ENCODE results near the gene PNPLA6. TPM values are rescaled to one million over a fixed set of nuclear protein-coding genes. Genes with fewer than 3 reads are reported as not detected.

PNPLA6 gene
- total RNA-seq, 3 donors from 2014 or later, result 85.7 to 136 (median 121) TPM

GRCh38 chr19:7578127-7578526, 42.6 kb downstream of the PNPLA6 start:
- intact Hi-C loops (cut with DNase I, micrococcal nuclease), result no loop called here
- Histone ChIP-seq H3K4me1 (ENCODE audit: low read depth) (no peaks in the 10 kb centered on the region), H3K9me3 (no peaks in the 10 kb centered on the region), H3K36me3 (ENCODE audit: low read depth) (no peaks in the 10 kb centered on the region), H3K4me3 (no peak overlapping the region)
- TF ChIP-seq CTCF (IDR thresholded peaks at IDR 0.05), result no peak
- DNase-seq (no peak), ATAC-seq (no peak)

DNA sequence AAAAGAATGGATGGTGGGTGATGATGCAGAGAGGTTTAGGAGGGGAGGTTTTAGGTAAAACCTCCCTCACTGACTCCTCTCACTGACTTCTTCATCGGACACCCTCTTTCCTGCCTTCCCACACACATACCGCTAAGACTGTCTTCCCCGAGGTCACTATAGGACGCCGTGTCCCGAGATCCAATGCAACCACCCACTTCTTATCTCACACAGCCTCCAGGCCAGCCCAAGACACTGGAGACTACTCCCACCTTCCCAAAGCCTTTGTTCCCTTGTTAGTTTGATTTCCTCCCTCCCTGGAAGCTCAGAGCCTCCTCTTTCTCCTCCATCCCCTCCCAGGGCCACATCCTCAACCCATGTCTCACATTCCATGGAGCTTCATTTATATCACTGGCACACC, 43.7 kb downstream of the PNPLA6 start:
- Histone ChIP-seq H3K4me1 (ENCODE audit: low read depth) (no peaks in the 10 kb centered on the region), H3K4me3 (no peak overlapping the region), H3K9me3 (no peaks in the 10 kb centered on the region), H3K36me3 (ENCODE audit: low read depth) (no peaks in the 10 kb centered on the region)
- DNase-seq (no peak), ATAC-seq (no peak)
- intact Hi-C loops (cut with DNase I, micrococcal nuclease), result no loop called here
- TF ChIP-seq CTCF (IDR thresholded peaks at IDR 0.05), result no peak

DNA sequence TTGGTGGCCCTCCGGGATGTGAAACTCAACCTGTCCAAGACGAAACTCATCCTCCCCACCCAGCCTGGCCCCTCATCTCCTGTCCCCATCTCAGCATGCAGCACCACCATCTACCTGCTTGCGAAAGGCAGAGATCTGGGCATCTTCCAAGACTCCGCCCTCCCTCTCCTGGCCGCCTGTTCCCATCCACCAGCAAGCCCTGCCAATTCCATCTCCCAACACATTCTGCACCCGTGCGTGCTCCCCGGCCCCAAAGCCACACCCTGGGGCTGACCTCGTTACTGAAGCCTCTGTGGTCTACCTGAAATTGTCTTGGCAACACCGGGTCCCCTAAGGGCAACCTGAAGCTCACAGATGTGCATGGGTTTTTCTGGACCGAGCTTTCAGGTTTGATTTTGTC, 46.9 kb downstream of the PNPLA6 start:
- H3K9me3 ChIP-seq, result no peaks in the 10 kb centered on the region
- intact Hi-C loops (cut with DNase I, micrococcal nuclease), result no loop called here
- no peak overlapping the region for H3K4me3 ChIP-seq
- no peaks in the 10 kb centered on the region for H3K4me1 ChIP-seq (ENCODE audit: low read depth)
- no peaks in the 10 kb centered on the region for H3K36me3 ChIP-seq (ENCODE audit: low read depth)
- DNase-seq (no peak), ATAC-seq (no peak)
- TF ChIP-seq CTCF (IDR thresholded peaks at IDR 0.05), result no peak

- no peak for TF ChIP-seq CTCF (IDR thresholded peaks at IDR 0.05)
- H3K36me3 ChIP-seq (ENCODE audit: low read depth), result no peaks in the 10 kb centered on the region
- no peak overlapping the region for H3K4me3 ChIP-seq
- H3K9me3 ChIP-seq, result no peaks in the 10 kb centered on the region
- no peaks in the 10 kb centered on the region for H3K4me1 ChIP-seq (ENCODE audit: low read depth)
- DNase-seq, result no peak
- intact Hi-C loops (cut with DNase I, micrococcal nuclease), result no loop called here
- ATAC-seq, result no peak
These were observed 54.3 kb downstream of the PNPLA6 start for GRCh38 chr19:7589822-7590221.

- intact Hi-C loops (cut with DNase I, micrococcal nuclease), result no loop called here
- ATAC-seq (peak; percentile 48), DNase-seq (peak in 2 of 3 donors; percentile 64 to 72)
- no peak for TF ChIP-seq CTCF (IDR thresholded peaks at IDR 0.05)
- Histone ChIP-seq H3K9me3 (no peaks in the 10 kb centered on the region), H3K4me3 (no peak overlapping the region), H3K36me3 (ENCODE audit: low read depth) (no peaks in the 10 kb centered on the region), H3K4me1 (ENCODE audit: low read depth) (no peaks in the 10 kb centered on the region)
These were observed 54.7 kb downstream of the PNPLA6 start for GRCh38 chr19:7590256-7590655.

DNA sequence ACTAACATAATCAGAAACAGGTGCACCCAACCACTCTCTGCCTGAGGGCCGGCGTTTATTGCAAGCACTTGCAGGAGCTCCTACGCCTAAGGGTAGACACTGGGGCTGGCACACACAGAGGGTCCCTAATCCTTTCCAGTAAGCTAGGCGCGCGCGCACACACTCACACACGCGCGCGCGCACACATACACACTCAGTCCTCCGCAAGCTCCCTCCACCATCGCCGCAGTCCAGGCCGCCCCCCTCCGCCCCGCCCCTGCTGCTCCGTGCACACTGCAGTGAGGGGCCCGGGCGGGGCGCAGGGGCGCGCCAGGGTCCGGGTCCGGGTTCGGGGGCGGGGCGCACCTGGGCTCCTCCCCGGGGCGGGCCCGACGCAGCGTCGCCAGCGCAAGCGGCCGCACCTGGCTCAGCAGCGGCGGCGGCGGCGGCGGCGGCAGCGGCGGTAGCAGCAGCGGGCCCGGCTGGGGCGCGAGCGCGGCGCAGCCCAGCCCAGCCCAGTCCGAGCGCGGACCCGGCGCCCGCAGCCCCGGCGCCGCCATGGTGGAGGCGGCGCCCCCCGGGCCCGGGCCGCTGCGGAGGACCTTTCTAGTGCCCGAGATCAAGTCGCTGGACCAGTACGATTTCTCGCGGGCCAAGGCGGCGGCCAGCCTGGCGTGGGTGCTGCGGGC, 60.1 kb downstream of the PNPLA6 start, which contains the start of gene CAMSAP3:
Gene CAMSAP3 (plus strand): TSS at position 398 of the 668 bp plus-strand sequence. CDS start 140 bp downstream, at position 538.
- peak; percentile 71 to 84 (median 73) for DNase-seq
- H3K4me3 ChIP-seq, result peak within 1 kb of the TSS; percentile 34
- no peaks in the 10 kb centered on the region for H3K9me3 ChIP-seq
- no peak for TF ChIP-seq CTCF (IDR thresholded peaks at IDR 0.05)
- peaks cover 2% of the 10 kb centered on the region for H3K4me1 ChIP-seq (ENCODE audit: low read depth)
- H3K36me3 ChIP-seq (ENCODE audit: low read depth), result no peaks in the 10 kb centered on the region
- intact Hi-C loops (cut with DNase I, micrococcal nuclease), result no loop called here
- ATAC-seq, result peak; percentile 94
